Activated T-helper 1 cell treated with anti-CD3 and anti-CD28 coated beads, Interleukin-2, amount 50 U/mL, for 16 hours (primary cell): ENCODE measurements around the gene BCORL1.

Source experiments
- DNase-seq, 2 donors: peaks; one replicate each; pipeline ENCODE4 v3.0.0-alpha.2; 2020; ENCODE audit warnings: low read depth in 1 of 2, low spot score in 1 of 2

Gene BCORL1

DNA sequence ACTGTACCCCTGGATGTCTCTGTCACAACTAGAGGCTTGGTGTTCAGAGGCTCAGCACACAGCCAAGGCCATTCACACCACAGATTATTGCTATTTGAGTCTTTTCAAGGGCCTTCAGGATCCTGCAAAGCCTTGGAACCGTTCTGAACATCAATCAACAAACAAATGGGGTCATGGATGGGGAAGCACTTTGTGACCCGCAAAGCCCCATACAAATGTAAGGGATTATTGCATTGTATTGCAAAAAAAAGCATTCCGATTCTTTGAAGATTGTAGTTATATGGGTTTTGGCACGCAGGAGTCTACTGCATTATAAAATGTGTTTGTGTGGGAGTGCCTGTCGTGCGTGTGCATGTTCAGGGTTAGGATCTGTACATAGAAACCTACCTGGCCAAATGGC is 17.3 kb upstream of the BCORL1 start:
- DNase-seq = no peak

DNA sequence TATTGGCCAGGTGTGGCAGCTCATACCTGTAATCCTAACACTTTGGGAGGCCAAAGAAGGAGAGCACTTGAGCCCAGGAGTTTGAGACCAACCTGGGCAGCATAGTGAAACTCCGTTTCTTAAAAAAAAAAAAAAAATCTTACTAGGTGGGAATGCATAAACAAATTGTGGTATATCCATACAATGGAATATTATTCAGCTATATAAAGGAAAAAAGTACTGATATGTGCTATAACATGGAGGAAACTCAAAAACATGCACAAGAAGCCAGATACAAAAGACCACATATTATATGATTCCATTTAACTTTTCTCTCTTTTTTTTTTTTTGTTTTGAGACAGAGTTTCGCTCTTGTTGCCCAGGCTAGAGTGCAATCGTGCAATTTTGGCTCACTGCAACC is 13.5 kb upstream of the BCORL1 start:
- DNase-seq = no peak

DNA sequence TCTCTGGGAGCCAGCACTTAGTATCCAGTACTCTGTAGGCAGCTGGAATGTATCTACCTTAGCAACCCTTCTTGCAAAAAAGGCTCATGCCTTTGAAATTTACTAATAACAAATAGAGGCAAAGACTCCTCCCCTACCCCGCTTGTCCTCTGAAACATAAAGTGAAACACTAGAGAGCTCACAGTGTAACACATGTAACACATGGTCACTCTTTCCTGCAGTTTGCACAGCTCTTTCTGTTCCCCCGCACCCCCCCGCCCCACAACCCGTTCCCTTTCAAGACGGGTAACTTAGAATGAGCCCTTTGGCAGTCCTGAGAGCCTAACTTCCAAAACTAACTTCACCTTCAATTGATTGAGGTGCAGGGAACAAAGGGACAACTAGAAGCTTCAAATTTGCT is 6.0 kb upstream of the BCORL1 start:
- no peak for DNase-seq

DNA sequence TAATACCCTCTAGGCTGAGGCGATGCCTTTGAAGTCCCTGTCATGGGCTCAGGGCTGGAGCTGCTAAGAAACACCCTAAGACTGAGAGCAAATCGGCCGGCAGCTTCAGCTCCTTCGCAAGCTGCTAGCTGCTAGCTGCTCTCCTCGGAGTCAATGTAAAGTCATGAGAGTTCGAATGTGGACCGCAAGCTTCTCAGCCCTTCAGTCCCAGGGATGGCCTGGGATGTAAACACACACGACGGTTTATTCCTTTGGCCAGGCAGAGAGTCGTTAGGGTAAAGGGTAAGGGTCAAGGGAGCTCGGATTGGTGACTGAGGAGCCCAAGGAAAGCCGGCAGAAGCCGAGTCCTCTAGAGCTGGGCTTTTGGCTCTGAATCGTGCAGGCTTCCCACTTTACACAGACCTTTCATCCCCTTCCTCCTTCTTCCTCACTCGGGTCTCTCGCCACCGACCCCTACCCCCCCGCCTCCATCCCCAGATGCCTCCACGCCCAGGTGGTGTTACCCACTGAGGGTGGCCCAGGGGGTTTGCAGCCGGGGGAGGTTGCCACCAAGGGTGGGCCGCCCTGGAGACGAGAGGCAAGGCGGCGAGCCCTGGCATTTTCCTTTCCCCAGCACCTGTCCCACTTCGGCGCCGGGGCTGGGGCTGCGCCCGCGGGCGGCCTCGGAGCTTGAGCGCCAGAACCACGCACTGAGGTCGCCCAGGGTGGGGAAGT is 3.1 kb upstream of the BCORL1 start:
- no peak for DNase-seq

DNA sequence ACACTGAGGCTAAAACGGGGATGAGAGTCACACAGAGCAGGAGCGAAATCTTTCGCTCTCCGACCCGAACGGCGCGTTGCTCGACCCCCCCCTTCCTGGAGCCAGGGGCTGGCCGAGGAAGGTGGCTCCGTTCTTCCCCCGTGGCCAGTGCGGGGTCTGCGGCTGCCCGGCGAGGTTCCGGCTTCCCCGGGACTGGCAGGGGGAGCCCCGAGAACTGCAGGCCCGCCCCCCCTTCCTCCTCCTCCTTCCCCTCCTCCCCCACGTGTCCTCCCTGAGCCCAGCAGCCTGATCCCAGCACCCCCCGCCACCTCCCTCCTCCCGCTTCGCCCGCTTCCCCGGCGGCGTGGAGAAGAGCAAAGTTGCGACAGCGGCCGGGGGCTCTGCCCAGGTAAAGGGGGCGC is 2.4 kb upstream of the BCORL1 start:
- no peak for DNase-seq

DNA sequence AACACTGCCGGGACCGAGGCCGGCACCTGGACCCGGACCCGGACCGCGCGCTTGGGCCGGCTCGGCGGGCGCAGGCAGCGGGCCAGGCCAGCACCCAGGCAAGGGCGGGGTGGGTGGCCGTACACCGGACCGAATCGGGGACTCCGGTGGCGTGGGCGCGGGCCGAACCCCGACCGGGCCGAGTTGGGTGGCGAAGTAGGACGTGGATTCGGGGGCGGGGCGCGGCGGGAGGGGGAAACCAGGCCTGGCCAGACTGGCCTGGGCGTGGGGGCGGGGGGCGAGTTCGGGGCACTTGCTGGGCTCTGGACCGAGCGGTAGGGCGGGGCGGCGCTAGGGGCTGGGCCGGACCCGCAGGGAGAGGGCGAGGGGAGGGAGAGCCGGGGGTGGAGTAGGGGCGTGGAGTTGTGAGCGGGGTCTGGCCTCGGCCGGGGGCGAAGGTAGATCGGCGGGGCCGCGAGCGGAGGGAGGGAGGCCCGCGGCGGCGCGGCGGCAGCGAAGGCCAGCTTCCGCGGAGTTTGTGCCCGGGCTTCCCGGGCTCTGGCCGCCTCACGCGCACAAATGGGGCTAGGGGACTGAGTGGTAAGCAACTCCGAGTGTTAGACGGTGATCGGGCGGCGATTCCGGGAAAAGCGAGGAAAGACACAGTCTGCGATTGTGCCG is 1.8 kb upstream of the BCORL1 start:
- no peak for DNase-seq

DNA sequence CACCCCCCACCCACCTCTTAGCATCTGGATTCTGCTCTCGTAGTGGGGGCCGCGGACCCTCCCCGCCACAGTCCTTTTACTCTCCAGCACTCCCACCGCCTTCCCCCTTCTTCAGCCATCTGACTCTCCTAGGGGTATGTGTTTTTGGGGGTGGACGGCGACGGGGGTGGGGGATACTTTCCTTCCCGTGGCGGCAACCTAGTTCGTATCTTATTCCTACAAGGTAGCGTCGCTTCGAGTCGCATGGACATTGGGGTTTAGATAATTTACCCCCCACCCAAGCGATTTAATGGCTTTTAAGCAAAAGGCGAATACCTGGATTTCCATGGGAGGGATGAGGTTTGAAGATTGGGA is 1.3 kb upstream of the BCORL1 start:
- DNase-seq = no peak

DNA sequence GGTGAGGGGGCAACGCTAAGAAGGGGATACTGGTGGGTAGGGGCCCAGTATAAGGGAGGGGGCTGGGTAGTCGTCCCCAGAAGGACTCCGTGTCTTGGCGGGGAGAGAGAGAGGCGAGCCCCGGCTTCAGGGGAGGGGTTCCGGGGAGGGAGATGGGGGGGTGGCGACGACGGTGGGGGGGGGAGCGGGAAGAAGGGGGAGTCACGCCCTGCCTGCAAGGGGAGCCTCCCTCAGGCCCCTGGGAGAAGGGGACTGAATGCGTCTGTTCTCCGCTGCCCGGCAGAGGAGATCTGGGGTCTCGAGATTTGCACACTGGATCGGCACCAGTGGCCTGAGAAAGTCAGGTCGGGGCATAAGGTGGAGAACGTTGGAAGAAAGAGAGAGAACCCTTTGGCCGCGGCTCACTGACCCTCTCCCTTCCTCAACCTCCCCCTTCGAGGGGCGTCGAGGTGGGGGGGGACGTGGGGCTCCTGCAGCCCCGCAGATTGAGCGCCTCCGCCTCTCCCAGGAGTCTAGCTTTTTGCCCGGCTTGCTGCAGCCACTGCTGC is 609 bp upstream of the BCORL1 start:
- no peak for DNase-seq

DNA sequence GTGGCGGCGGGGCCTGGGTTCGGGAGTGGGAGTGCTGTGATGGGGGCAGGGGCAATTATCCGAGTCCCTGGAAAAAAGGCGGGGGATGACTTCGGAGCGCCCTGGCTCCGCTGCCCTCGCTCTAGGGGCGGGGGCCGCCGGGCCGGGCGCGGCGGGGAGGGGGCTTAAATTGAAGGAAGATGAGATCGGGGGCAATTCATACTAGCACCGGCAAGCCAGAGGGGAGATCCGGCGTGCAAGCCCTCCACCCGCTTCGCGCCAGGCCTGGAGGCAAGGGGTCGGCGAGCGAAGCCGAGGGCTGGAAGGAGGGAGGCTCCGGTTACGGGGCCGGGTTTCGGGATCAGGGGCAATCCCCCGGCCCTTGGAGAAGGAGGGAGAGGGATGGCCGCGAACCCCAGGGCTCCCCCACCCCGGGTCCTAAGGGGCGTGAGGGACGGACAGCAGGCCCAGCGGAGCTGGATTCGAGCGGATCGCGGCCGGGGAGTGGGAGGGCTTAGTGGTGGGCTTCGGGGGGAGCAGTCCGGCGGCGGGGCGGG is 1.2 kb downstream of the BCORL1 start:
- DNase-seq = no peak

DNA sequence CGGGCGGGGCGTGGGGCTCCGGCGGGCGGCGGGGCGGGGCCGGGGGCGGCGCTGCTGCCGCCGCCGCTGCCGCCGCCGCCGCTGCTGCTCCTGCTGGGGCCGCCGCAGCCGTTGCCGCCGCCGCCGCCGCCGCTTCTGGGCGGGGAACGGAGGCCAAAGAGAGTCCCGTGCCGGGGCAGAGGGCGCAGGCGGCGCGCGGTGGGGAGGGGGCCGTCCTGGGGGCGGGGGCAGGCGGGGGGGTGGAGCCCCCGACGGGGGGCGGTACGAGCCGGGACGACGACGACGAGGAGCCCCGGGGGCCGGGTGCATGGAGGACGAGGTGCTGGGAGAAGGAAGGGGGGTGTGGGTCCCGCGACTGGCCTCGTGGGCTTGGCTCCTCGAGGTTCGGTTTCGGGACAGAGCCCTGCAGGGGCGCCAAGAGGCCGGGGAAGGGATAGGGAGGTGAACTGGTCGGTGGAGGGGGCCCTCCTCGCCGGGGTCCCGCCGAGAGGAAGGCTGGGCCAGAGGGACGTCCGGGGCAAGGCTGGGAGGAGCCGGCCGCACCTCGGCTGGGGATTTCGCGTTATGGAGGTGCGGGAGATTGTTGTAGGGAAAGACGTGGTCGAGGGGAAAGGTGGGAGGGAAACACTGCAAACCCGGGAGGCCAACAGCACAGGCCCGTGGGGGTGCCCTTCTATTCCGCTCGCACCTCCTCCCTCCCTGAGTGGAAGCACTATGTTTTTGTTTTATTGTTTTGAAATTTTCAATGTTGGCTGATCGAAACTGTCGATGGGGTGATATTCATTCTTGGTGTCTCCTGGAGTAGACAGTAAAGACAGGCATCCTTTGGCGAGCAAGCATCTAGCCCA is 1.9 kb downstream of the BCORL1 start:
- DNase-seq = no peak

DNA sequence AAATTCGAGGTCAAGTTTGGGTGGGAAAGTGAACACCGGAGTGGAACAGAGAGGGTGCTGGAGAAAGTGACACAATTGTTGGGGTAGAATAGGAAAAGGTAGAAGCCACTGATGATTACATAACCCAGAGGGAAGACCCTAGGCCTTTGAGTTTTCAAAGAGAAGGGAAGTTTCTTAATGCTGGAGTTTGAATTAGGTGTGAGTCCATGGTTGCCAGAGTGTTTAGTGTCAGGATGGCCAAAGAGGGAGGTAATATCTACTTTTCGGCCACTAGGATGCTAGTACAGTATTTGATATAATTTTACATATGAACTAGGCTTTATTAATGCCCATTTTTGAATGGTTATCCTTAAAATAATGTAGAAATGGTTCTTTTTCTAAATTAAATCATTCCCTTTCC is 5.4 kb downstream of the BCORL1 start:
- no peak for DNase-seq

DNA sequence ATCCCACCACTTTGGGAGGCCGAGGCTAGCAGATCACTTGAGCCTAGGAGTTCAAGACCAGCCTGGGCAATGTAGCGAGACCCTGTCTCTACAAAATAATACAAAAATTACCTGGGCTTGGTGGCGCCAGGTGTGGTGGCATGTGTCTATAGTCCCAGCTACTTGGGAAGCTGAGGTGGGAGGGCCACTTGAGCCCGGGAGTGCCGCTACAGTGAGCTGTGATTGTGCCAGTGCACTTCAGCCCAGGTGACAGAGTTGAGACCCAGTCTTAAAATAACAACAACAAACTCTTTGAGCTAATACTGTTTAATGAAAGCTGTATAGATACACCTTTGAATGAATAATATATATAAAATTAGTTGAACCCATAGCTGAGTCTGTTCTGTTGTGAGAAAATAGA is 9.7 kb downstream of the BCORL1 start:
- DNase-seq = no peak

DNA sequence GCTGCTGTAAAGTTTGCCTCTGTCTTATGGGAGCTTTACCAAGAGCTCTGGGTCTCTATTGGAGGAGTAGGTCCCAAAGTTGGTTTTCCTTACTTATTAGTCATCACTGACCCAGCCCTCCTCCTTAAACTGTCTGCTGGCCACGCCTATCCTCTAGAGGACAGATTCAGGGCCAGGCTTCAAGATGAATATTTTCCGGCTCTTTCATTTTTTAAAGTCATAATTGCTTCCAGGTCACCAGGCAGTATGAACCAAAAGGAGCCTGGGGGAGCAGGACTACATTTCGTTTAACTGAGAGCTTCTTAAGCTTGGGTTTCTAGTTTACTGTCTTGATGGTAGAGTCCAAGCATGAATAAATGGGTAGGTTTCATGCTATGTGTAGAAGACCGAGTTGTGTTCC is 13.7 kb downstream of the BCORL1 start:
- no peak for DNase-seq

DNA sequence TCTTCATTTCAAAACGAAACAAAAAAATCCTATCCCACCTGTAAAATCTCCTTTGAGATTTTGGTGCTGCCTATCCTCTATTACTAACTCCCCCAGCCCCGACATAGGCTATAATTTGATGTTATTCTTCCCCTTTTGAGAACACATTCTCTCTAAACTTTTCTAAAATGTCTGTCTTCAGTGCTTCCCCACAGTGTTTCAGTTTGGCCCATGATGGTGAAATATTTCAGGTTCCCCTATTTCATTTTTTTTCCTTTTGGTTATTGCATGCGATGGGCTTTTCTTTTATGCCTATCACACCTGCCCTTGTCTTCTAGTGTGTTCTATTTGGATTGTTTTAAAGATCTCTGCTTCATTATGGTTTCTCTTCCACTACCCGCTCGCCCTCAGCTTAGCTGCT is 14.7 kb downstream of the BCORL1 start:
- DNase-seq = no peak

DNA sequence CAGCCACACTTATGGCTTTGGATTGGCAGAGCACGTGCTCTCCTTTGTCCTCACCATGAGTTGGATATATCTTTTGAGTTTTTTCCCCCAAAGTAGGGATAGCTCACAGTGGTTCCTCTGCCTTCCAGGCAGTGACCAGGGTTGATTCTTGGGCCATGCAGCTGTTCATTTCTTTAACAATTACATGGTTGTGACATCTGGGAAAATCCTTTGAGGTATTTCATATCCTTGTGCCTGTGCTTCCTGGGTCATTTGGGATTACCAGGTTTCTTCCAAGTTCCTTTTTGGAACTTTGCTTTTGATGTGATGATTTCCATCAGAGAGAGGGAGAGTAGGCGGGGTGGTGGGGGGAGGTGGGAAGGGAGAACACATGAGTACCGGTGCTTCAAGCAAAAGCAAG is 15.6 kb downstream of the BCORL1 start:
- DNase-seq = no peak

DNA sequence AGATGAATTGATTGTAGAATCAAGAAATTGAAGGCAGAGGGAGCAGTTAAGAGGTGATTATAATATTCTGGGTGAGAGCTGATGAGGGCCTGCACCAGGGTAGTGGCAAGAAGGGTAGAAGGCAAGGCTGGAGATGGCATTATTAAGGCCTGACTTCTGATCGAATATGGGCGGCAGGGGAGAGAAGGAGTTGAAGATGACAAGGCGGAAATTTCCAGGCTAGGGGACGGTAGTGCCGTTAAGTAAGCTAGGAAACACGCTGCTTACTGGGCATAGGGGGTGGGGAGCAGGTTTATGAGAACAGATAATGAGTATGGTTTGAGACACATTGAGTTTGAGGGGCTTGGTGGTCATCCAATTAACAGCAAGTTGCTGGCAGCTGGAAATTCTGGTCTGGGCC is 19.5 kb downstream of the BCORL1 start:
- DNase-seq = no peak

DNA sequence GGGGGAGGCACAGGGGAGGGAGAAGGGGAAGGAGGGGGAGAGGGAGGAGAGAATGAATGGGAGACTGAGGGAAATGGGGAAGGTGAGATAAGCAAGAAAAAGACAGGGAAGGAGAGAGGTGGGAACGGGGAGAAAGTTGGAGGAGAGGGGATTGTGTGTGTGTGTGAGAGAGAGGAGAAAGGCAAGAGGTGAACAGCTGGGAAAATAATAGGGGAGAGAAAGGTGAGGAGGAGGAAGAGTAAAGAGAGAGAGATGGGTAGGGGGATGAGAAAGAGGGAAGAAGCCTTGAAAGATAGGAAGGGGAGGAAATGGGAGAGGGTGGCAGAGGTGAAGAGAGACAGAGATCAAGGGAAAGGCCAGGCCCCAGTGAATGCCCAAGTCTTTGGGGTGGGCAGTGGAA is 20.1 kb downstream of the BCORL1 start:
- DNase-seq = no peak

DNA sequence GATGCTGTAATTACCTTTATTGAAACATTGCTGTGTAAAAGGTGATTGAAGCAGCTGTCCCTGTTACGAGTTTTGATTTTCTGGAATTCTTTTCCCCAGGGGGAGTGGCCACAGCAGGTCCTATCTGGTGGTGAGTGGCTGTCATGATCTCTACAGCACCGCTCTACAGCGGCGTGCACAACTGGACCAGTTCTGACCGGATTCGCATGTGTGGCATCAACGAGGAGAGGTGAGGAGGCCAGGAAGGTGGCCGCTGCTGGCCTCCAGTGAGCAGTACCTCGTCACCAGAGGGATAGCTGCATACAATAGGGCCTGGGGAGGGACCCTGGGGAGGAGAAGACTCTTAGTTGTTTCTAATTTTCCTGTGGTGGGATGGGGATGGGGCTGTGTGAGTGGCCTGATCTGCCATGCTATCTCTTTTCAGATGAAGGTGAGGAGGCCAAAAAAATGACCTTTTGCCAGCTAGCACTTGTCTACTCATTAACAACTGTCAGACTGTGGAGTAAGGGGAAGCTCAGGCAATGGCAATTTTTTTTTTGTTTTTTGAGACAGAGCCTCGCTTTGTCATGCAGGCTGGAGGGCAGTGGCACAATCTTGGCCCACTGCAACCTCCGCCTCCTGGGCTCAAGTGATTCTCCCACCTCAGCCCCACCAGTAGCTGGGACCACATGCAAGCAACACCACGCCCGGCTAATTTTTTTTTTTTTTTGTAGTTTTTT is 22.8 kb downstream of the BCORL1 start:
- no peak for DNase-seq

DNA sequence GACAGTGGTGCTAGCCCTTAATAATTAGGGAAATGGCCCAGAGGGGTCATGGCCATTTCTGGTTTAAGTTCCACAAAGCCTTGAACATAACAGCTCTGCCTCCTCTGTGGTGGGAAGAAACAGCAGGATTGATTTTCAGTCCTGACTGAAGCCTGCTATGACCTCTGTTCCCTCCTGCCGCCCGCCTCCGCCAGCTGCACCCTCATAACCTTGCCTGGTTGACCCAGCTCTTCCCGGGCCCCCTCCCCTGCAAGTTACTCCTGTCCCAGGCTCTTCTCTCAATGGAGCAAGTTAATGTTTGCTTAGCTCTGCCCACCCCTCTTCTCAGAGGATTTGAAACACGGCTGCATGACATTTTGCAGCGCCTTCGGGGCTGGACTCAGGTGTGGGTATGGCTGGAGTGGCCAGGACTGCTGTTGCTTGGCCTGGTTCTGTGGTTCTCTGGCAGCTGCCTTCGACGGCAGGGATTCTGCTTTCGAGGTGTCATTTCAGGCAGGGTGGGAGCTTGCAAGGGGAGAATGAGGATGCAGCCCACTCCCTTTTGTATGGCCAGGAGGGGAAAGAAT is 27.3 kb downstream of the BCORL1 start:
- no peak for DNase-seq

DNA sequence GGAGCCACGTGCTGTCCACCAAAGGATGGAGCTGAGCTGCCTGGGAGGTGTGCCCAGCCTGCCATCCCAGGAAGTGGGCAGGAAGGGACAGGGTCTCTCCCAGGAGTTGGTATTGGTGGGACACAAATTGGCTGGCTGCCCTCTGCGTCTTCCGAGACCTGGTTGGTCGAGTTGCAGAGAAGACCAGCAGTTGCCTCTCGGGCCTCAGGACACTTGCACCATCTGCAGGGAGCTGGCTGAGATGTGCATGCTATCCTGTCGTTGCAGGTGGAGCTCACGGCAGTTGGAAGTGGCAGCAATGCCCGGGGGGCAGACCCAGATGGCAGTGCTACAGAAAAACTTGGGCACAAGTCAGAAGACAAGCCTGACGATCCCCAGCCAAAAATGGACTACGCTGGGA is 30.2 kb downstream of the BCORL1 start:
- no peak for DNase-seq

DNA sequence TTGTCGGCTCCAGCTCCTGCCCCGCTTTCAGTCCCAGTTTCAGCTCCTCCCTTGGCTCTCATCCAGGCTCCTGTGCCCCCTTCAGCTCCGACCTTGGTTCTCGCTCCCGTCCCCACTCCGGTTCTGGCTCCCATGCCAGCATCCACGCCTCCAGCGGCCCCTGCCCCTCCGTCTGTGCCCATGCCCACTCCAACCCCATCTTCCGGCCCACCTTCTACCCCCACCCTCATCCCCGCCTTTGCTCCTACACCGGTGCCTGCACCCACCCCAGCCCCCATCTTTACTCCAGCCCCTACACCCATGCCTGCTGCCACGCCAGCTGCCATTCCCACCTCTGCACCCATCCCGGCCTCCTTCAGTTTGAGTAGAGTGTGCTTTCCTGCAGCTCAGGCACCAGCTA is 31.2 kb downstream of the BCORL1 start:
- no peak for DNase-seq
